ENCODE results near the gene UBIAD1. TPM values are rescaled to one million over a fixed set of nuclear protein-coding genes. Genes with fewer than 3 reads are reported as not detected.

Gene UBIAD1
- total RNA-seq, 1 donor from 2014 or later = 14.6 TPM

DNA sequence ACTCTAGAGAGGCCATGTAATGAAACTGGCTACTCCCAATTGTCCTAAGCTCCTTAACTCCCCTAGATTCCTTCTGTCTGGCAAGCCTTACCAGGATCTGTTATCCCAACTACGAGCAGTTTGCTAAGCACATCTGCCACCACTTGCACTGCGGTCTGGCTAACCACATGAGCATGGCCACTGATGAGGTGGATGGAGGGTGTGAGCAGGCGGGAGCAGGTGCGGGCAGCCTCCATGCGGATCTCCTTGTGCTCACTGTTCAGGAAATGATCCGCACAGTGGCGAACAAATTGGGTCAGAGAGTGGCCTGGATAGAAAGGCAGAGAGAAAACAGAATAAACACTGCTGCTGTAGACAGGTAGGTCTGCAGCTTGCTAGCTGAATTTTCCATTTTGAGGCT, 34.7 kb upstream of the UBIAD1 start:
- H3K27ac Mint-ChIP-seq = no peak overlapping the region
- no peaks in the 10 kb centered on the region for H3K9me3 Mint-ChIP-seq
- no peak overlapping the region for H3K4me3 Mint-ChIP-seq
- no peaks in the 10 kb centered on the region for H3K27me3 Mint-ChIP-seq (ENCODE audit: low read depth)
- DNase-seq (ENCODE audit: low spot score in 2 of 2, unreplicated experiment in 2 of 2) = no peak
- H3K36me3 Mint-ChIP-seq = peaks cover 44% of the 10 kb centered on the region
- TF ChIP-seq, protein P1, sequence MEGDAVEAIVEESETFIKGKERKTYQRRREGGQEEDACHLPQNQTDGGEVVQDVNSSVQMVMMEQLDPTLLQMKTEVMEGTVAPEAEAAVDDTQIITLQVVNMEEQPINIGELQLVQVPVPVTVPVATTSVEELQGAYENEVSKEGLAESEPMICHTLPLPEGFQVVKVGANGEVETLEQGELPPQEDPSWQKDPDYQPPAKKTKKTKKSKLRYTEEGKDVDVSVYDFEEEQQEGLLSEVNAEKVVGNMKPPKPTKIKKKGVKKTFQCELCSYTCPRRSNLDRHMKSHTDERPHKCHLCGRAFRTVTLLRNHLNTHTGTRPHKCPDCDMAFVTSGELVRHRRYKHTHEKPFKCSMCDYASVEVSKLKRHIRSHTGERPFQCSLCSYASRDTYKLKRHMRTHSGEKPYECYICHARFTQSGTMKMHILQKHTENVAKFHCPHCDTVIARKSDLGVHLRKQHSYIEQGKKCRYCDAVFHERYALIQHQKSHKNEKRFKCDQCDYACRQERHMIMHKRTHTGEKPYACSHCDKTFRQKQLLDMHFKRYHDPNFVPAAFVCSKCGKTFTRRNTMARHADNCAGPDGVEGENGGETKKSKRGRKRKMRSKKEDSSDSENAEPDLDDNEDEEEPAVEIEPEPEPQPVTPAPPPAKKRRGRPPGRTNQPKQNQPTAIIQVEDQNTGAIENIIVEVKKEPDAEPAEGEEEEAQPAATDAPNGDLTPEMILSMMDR (IDR thresholded peaks at IDR 0.05; ENCODE audit: unreplicated experiment) = no peak
- no peaks in the 10 kb centered on the region for H3K4me1 Mint-ChIP-seq

DNA sequence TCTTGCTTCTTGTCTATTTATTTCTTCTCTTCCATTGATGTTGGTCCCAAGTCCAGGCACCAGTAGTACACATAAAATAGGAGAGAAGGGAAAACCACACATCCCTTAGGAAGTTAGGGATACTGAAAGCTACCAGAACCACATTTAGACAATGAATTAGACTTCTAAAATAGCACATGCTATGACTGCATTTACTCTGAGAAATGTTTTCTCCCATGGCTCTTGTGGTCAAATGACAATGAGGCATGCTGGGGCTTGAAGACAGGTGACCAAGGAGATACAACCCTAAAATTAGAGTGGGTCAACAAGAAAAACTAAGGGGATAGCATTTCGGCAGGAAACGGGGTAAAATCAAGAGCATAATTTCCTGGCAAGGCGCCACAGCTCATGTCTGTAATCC, 27.8 kb upstream of the UBIAD1 start:
- no peaks in the 10 kb centered on the region for H3K27me3 Mint-ChIP-seq (ENCODE audit: low read depth)
- H3K36me3 Mint-ChIP-seq = peaks cover 27% of the 10 kb centered on the region
- H3K9me3 Mint-ChIP-seq = peaks cover under 1% of the 10 kb centered on the region
- no peak overlapping the region for H3K4me3 Mint-ChIP-seq
- no peaks in the 10 kb centered on the region for H3K4me1 Mint-ChIP-seq
- no peak for DNase-seq (ENCODE audit: low spot score in 2 of 2, unreplicated experiment in 2 of 2)
- H3K27ac Mint-ChIP-seq = no peak overlapping the region
- TF ChIP-seq, protein P1 (IDR thresholded peaks at IDR 0.05; ENCODE audit: unreplicated experiment) = no peak

DNA sequence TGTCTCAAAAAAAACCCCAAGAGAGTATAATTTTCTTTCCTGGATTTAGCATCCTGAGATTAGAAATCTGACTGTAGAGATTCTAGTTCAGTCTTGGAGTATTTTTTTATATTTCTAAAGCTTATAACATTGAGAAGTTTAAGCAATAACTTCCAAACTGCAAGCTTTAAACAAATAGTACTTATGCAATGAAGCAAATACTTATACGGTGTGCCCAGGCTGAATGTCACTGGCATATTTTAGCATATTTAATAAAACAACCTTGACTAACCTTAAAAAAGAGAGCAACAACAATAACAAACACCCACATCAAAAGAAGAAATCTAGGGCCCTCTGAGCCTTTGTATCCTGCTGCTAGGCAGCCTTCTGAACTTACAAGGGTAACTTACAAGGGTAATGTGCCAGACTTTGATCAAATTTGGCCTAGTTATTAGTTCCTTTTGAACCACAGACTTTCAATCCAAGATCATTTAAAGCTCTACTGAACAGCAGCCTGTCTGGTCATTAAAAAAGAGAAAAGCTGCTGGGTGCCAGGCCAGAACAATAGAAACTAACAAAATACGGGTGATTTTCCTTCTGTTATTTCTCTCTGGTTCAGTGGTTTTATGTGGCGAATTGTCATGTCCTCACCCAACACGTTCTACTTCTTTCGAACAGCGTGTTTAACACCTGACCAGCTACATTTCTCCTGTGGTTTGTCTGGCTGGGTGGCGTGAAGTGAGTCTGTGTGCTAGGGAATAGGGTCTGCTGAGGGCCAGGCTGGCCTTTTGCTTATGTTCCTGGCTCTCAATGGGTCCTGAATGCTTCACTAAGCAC, 26.9 kb upstream of the UBIAD1 start:
- H3K9me3 Mint-ChIP-seq = peaks cover 9% of the 10 kb centered on the region
- H3K27me3 Mint-ChIP-seq (ENCODE audit: low read depth) = no peaks in the 10 kb centered on the region
- H3K4me1 Mint-ChIP-seq = no peaks in the 10 kb centered on the region
- H3K4me3 Mint-ChIP-seq = no peak overlapping the region
- DNase-seq (ENCODE audit: low spot score in 2 of 2, unreplicated experiment in 2 of 2) = no peak
- H3K27ac Mint-ChIP-seq = no peak overlapping the region
- peaks cover 34% of the 10 kb centered on the region for H3K36me3 Mint-ChIP-seq
- TF ChIP-seq, protein P1 (IDR thresholded peaks at IDR 0.05; ENCODE audit: unreplicated experiment) = no peak

DNA sequence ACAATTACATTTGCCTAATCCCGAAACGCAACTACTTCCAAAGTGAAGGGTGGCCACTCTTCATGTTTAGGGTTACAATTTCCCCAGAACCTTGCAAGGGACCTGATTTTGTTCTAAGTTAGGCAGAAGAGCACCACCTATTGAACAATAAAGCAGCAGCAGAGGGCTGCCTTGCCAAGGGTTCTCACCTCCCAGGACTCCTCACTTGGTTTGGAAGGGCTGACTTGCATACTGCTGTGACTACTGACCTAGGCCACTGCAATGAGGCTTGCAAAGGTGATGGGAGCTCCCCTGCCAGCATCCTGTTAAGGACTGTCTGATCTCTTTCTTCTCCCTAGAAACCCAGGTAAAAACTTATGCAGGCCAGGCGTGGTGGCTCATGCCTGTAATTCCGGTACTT, 24.8 kb upstream of the UBIAD1 start:
- H3K4me3 Mint-ChIP-seq = no peak overlapping the region
- no peak for DNase-seq (ENCODE audit: low spot score in 2 of 2, unreplicated experiment in 2 of 2)

DNA sequence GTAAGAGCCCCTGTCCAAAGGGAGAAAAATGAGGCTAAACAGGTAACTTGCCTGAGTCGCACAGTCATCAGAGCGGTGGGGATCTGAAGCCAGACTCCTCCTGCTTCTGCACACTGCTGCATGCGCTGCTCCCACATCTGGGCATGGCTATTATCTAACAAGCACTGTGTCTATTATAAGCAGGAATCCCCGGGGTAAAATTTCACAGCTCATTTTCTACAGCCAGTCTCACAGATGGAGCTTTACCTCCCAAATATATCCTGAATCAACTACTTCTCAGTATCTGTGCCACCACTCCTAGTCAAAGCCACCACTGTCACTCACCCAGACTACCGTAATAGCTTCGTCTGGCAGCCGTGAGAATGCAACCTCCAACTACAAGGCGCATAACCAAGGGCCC, 20.5 kb upstream of the UBIAD1 start:
- Mint-ChIP-seq H3K27me3 (ENCODE audit: low read depth) (no peaks in the 10 kb centered on the region), H3K9me3 (peaks cover 10% of the 10 kb centered on the region), H3K4me3 (no peak overlapping the region), H3K36me3 (peaks cover 57% of the 10 kb centered on the region), H3K27ac (no peak overlapping the region), H3K4me1 (no peaks in the 10 kb centered on the region)
- no peak for DNase-seq (ENCODE audit: low spot score in 2 of 2, unreplicated experiment in 2 of 2)
- TF ChIP-seq, protein P1 (IDR thresholded peaks at IDR 0.05; ENCODE audit: unreplicated experiment) = no peak

More for the DNA sequence above, 24.8 kb upstream of the UBIAD1 start:
- TF ChIP-seq, protein P1 (IDR thresholded peaks at IDR 0.05; ENCODE audit: unreplicated experiment) = no peak
- Mint-ChIP-seq H3K27me3 (ENCODE audit: low read depth) (no peaks in the 10 kb centered on the region), H3K9me3 (peaks cover 10% of the 10 kb centered on the region), H3K4me1 (no peaks in the 10 kb centered on the region), H3K27ac (no peak overlapping the region), H3K36me3 (peaks cover 43% of the 10 kb centered on the region)

All from mesothelial cell of epicardium (in vitro differentiated cells).